Measurements from ENCODE around the gene PIM1.
"Not testable (repeated sequence)": the region's sequence is repeated elsewhere in the genome, so short reads cannot be mapped to it uniquely, and the experiment has no call there.

The PIM1 gene

DNA sequence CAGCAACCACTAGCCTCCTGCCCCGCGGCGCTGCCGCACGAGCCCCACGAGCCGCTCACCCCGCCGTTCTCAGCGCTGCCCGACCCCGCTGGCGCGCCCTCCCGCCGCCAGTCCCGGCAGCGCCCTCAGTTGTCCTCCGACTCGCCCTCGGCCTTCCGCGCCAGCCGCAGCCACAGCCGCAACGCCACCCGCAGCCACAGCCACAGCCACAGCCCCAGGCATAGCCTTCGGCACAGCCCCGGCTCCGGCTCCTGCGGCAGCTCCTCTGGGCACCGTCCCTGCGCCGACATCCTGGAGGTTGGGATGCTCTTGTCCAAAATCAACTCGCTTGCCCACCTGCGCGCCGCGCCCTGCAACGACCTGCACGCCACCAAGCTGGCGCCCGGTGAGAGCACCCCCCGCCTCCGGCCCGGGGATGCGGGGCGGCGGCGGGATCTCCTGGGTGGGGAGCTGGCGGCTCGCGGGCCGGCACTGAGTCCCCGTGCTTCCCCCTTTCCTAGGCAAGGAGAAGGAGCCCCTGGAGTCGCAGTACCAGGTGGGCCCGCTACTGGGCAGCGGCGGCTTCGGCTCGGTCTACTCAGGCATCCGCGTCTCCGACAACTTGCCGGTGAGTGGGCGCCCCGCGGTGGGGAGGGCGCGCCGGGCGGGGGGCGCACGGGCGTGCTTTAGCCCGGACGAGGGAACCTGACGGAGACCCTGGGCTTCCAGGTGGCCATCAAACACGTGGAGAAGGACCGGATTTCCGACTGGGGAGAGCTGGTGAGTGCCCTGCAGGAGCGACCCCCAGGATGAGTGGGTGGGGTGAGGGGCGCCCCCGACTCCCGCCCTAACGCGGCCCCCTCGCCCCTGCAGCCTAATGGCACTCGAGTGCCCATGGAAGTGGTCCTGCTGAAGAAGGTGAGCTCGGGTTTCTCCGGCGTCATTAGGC, 585 bp downstream of the PIM1 start:
- DNase-seq (ENCODE audit: insufficient read length, low spot score) (no peak), FAIRE-seq (no peak)

DNA sequence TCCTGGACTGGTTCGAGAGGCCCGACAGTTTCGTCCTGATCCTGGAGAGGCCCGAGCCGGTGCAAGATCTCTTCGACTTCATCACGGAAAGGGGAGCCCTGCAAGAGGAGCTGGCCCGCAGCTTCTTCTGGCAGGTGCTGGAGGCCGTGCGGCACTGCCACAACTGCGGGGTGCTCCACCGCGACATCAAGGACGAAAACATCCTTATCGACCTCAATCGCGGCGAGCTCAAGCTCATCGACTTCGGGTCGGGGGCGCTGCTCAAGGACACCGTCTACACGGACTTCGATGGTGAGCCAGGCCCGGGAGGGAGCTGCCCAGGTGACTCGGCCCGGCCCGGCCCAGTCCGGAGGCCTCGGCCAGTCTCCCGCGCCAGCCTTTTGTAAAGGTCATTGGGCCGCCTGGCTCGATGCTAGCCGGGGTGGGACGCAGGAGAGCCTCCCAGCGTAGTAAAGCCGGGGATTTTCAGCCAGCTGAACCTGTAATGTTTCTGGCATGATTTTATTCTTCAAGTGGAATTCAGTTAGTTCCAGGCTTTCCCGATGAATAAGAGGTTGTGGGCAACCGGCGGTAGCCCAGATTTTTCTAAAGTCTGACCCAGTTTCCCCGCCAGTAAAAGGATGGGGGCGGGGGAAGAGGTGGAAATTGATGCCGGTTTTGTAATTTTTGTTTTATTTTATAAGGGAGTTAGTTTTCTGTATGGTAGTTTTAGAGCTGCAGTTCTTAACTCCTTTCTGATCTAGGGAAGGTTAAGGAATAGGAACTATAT, 1.4 kb downstream of the PIM1 start:
- DNase-seq (ENCODE audit: insufficient read length, low spot score) (no peak), FAIRE-seq (no peak)

DNA sequence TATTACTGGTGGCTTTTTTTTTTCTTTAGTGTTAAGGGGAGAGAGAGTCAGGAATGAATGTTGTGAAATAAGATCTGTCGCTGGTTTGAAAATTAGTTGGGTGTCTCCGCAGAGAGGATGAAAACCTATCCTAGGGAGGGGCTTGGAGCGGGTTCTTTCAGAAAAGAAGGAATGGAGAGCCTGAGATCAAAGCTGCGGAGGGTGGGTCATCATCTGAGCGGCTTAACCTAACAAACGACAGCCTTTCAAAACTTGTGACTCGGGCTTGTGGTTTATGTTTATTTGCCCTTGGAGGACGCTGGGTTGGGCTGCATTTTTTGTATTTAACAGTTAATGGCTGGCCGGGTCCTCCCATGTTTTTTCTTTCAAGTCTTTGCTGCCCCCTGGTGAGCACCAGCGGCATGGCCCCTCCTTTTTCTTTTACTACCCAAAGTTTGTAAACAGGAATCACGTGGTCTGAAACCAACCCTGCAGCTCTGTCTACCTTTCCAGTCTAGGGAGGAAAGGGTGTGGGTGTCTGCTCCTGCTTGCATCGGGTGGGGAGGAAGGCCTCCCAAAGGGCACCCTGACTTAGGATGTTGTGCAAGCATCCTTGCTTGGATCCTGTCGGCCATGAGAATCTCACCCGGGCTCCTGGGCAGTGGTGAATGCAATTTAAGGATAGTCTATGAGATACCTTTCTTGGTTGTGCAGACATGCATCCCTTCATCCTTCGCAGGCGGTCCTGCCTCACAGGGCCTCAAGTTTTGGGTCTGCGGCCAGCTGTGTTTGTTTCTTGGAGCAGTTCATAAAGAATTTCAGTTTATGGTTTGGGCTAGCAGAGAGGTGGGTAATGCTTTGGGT, 2.2 kb downstream of the PIM1 start:
- DNase-seq (ENCODE audit: insufficient read length, low spot score) (no peak), FAIRE-seq (peak; percentile 97)

DNA sequence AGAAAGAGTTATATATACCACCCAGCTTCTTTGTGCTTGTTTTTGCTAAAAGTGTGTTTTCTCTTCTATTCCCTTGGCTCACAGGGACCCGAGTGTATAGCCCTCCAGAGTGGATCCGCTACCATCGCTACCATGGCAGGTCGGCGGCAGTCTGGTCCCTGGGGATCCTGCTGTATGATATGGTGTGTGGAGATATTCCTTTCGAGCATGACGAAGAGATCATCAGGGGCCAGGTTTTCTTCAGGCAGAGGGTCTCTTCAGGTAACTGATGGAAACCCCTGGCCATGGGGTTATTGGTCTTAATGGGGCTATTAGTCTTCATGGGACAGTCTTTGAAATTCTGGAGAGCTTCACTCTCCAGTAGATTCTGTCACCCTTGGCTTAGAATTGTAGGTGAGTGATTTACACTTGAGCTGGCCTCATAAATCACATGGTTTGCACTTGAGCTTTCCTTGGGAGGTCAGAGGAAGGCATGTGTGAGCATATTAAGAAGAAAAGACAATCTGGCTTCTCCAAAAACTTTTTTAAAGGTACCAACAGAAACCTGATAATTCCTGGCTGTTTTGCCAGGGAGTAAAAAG, 3.0 kb downstream of the PIM1 start:
- FAIRE-seq (no peak), DNase-seq (ENCODE audit: insufficient read length, low spot score) (no peak)

DNA sequence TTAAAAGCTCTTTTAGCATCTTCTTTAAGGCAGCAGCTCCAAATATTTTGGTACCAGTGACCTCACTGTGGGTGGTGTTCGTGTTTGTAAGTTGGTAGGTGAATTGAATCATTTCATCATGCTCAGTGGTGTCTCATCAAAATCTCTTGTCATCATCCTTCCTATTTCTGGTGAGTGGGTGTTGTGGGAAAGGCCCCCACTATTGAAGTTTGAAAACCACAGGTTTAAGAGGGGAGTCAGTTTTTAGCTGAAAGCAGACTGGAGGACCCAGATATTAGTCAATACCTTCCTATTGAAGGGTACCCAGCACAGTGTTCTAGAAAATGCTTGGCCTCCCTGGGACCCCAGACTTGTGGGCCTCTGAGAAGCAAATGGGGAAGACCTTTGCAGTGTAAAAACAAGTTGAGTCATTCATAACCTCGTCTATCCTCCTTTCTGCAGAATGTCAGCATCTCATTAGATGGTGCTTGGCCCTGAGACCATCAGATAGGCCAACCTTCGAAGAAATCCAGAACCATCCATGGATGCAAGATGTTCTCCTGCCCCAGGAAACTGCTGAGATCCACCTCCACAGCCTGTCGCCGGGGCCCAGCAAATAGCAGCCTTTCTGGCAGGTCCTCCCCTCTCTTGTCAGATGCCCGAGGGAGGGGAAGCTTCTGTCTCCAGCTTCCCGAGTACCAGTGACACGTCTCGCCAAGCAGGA, 3.7 kb downstream of the PIM1 start:
- FAIRE-seq (no peak), DNase-seq (ENCODE audit: insufficient read length, low spot score) (no peak)

DNA sequence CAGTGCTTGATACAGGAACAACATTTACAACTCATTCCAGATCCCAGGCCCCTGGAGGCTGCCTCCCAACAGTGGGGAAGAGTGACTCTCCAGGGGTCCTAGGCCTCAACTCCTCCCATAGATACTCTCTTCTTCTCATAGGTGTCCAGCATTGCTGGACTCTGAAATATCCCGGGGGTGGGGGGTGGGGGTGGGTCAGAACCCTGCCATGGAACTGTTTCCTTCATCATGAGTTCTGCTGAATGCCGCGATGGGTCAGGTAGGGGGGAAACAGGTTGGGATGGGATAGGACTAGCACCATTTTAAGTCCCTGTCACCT, 4.2 kb downstream of the PIM1 start:
- no peak for DNase-seq (ENCODE audit: insufficient read length, low spot score)
- FAIRE-seq: no peak

DNA sequence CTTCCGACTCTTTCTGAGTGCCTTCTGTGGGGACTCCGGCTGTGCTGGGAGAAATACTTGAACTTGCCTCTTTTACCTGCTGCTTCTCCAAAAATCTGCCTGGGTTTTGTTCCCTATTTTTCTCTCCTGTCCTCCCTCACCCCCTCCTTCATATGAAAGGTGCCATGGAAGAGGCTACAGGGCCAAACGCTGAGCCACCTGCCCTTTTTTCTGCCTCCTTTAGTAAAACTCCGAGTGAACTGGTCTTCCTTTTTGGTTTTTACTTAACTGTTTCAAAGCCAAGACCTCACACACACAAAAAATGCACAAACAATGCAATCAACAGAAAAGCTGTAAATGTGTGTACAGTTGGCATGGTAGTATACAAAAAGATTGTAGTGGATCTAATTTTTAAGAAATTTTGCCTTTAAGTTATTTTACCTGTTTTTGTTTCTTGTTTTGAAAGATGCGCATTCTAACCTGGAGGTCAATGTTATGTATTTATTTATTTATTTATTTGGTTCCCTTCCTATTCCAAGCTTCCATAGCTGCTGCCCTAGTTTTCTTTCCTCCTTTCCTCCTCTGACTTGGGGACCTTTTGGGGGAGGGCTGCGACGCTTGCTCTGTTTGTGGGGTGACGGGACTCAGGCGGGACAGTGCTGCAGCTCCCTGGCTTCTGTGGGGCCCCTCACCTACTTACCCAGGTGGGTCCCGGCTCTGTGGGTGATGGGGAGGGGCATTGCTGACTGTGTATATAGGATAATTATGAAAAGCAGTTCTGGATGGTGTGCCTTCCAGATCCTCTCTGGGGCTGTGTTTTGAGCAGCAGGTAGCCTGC, 4.8 kb downstream of the PIM1 start:
- no peak for FAIRE-seq
- DNase-seq (ENCODE audit: insufficient read length, low spot score): no peak

DNA sequence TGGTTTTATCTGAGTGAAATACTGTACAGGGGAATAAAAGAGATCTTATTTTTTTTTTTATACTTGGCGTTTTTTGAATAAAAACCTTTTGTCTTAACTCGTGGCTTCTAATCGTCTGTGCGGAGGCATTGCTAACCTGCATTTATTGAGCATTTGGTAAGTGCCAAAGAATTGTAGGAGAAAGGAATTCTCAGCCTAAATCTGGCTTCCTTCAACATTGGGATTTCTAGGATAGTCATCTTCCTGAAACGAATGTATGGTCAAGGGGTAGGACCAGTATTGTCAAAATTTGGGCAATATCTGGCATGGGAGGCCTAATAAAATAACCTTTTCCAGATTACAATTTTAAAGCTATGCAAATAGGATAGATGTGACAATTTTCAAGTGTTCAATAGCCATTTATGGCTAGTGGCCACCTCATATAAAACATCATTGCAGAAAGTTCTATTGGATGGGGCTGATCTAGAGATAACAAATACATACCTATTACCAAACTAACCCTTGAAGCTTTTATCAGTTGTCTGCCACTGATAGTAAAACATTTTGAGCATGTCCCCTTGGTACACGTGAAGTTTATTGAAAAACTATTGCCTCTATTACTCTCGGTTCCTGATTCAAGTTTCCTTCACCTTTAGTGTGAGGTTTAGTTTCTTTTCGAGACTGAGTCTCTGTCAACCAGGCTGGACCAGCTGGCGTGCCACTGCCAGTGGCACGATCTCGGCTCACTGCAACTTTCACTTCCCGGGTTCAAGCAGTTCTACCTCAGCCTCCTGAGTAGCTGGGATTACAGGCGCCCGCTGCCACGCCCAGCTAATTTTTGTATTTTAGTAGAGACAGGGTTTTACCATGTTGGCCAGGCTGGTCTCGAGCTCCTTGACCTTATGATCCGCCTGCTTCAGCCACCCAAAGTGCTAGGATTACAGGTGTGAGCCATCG, 5.6 kb downstream of the PIM1 start:
- FAIRE-seq: no peak
- no peak for DNase-seq (ENCODE audit: insufficient read length, low spot score)

DNA sequence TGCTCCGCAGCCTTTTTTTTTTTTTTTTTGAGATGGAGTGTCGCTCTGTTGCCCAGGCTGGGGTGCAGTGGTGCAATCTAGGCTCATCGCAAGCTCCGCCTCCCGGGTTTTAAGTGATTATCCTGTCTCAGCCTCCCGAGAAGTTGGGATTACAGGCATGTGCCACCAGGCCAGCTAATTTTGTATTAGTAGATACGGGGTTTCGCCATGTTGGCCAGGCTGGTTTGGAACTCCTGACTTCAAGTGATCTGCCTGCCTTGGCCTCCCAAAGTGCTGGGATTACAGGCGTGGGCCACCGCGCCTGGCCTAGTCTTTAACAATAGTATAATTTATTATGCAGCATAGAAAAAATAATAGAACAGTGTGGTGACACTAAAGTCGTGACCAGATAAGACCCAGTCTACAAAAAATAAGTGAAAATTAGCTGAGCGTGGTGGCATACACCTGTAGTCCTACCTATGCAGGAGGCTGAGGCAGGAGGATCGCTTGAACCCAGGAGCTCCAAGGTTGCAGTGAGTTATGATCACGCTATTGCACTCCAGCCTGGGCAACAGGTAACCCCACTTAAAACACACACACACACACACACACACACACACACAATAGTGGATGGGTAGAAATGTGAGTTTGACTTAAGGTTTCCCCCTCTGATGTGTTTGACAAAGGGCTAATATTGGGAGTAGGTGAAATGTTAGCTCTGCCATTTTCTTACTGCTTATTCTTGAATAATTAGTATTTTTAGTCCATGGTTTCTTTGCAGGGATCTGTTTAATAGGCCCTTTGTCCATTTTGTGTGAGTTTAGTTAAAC, 6.5 kb downstream of the PIM1 start:
- no peak for FAIRE-seq
- DNase-seq (ENCODE audit: insufficient read length, low spot score): no peak

DNA sequence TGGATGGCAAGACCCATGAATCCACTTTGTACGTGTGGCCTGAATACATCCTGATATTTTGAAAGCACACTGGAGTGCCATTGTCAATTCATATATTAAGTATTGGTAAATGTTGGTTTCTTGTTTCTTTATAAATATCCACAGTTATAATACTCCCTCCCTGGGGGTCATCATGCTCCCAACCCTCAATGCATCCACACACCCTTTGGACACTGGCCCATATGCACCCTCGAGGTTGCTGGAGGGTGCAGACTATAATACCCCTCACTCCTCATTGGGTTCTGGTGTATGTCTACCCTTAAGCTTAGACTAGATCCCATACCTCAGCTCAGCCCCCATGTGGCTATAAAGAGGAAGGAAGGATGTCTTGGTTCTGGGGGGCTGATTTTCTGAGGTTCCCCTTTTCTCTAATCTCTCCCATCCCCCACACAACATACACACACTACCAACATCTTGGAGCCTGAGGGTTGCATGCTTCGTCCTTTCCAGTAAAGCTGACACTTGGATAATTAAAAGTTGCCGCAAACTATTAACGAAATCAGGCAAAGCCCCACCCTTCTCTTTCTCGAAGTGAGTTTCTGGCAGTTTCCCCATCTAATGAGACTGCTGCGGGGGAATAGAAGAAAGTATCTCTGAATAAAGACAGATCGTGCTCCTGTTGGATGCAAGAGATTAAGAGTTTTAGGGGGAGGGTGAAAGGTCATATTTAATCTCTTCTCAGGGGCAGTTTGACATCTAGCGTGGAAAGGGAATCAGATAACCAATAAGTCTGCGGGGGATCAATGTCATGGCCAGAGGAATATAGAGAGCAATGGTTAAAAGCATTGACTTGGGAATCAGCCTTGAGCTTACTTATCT, 7.4 kb downstream of the PIM1 start:
- no peak for DNase-seq (ENCODE audit: insufficient read length, low spot score)
- FAIRE-seq: no peak

DNA sequence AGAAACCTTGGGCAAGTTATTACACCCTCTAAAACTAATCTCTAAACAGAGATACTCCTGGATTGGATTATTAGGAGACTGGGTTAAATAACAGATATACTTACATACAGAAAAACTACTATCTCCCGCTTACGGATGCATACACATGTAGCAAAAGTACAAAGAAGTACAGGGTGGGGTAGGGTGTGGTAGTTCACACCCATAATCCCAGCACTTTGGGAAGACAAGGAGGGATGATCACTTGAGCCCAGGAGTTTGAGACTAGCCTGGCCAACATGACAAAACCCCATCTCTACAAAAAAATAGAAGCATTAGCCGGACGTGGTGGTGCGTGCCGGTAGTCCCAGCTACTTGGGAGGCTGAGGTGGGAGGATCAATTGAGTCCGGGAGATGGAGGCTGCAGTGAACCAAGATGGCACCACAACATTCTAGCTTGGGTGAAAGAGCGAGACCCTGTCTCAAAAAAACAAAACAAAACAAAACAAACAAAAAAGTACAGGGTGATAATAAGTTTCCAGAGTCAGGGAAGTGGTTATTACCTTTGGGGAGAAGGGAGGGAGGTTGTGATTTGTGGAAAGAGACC, 8.1 kb downstream of the PIM1 start:
- DNase-seq (ENCODE audit: insufficient read length, low spot score) (no peak), FAIRE-seq (no peak)

DNA sequence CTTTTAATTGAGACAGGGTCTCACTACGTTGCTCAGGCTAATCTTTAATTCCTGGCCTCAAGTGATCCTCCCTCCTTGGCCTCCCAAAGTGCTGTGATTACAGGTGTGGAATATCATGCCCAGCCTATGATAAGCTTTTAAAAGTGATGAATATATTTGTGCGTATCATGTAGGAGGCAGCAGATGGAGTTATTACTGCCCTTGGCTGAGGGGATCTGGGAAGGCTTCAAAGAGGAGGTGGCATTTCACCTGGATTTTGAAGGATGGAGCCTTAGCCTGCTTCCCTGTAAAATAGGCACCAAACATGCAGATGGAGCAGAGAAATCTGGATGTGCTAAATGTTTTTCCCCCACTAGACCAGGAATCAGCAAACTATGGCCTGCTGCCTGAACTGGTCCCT, 10.1 kb downstream of the PIM1 start:
- DNase-seq (ENCODE audit: insufficient read length, low spot score) (no peak), FAIRE-seq (no peak)

DNA sequence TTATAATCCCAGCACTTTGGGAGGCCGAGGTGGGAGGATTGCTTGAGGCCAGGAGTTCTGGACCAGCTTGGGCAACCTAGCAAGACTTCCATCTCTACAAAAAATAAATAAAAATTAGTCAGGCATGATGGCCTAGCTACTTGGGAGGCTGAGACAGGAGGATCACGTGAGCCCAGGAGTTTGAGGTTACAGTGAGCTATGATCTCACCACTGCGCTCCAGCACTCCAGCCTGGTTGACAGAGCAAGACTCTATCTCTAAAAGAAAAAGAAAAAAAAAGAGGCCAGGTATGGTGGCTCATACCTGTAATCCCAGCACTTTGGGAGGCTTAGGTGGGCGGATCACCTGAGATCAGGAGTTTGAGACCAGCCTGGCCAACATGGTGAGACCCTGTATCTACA, 10.7 kb downstream of the PIM1 start:
- not testable (repeated sequence) for FAIRE-seq; DNase-seq (ENCODE audit: insufficient read length, low spot score)

DNA sequence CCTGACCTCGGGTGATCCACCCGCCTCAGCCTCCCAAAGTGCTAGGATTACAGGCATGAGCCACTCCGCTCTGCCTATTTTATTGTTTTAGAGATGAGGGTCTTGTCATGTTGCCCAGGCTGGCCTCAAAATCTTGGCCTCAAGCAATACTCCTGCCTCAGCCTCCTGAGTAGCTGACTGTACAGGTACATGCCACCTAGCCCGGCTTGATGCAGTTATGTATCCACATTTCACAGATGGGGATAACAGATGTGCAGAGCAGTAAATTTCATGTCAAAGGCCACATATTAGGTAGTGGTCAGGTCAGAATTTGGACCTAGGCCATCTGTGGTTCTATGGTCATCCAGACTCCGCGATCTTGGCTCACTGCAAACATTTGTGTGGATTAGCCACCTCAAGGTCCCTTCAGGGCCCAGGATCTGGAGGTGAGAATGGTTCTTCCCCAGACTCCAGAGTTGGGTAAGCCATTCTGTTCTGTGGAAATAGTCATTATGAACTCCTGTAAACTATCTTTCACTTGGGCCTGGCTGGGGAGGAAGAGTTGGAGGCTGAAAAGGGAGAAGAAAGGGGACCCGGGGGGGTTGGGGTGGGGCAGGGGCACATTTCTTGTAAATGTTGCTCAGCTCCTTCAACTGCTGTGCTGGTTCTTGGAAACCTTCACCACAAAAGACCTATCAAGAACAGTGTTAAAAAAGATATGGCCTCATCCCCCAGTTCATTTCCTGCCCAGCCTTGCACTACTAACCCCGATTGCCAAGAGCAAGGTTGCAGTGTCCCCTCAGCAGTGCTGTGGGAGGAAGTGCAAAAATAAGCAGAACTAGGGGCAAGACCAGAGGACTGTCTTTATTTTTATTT, 13.0 kb downstream of the PIM1 start:
- DNase-seq (ENCODE audit: insufficient read length, low spot score): no peak
- FAIRE-seq: no peak
